NCI-H526 (cell line): Measurements from ENCODE around the gene PREPL.

Source experiments
- DNase-seq, 2 experiments: peaks; one replicate each; lab custom pipeline; 2025; lab: John Stamatoyannopoulos, UW

The PREPL gene

GRCh38 chr2:44295633-44296359 lies 65.5 kb downstream of the PREPL start:
- DNase-seq = no peak

- DNase-seq = no peak
Measured at GRCh38 chr2:44295113-44295512, 66.2 kb downstream of the PREPL start.

- peak; percentile 25 to 70 for DNase-seq
Measured at GRCh38 chr2:44291281-44292248, 69.7 kb downstream of the PREPL start.

GRCh38 chr2:44290261-44290660 lies 71.0 kb downstream of the PREPL start:
- no peak for DNase-seq

GRCh38 chr2:44286884-44287638 lies 74.2 kb downstream of the PREPL start:
- no peak for DNase-seq

GRCh38 chr2:44286119-44286883 lies 75.0 kb downstream of the PREPL start:
- no peak for DNase-seq

GRCh38 chr2:44285174-44285573 lies 76.1 kb downstream of the PREPL start:
- DNase-seq = no peak

- no peak for DNase-seq
Measured at GRCh38 chr2:44283116-44283666, 78.1 kb downstream of the PREPL start.

- DNase-seq = no peak
Measured at GRCh38 chr2:44280869-44281268, 80.4 kb downstream of the PREPL start.

- no peak for DNase-seq
Measured at GRCh38 chr2:44277541-44277940, 83.8 kb downstream of the PREPL start.

- no peak for DNase-seq
Measured at GRCh38 chr2:44275927-44276303, 85.4 kb downstream of the PREPL start.

GRCh38 chr2:44273596-44273995 lies 87.7 kb downstream of the PREPL start:
- DNase-seq = no peak

- no peak for DNase-seq
Measured at GRCh38 chr2:44273076-44273475, 88.2 kb downstream of the PREPL start.

GRCh38 chr2:44271296-44271695 lies 90.0 kb downstream of the PREPL start:
- DNase-seq = no peak

GRCh38 chr2:44269831-44270230 lies 91.5 kb downstream of the PREPL start:
- no peak for DNase-seq

GRCh38 chr2:44267796-44268648 lies 93.3 kb downstream of the PREPL start:
- DNase-seq = no peak
